Osteoblast (primary cell): ENCODE measurements around the gene HDAC9. TPM values are rescaled to one million over a fixed set of nuclear protein-coding genes. Genes with fewer than 3 reads are reported as not detected.

Experiments
- DNase-seq: peaks from one replicate; pipeline ENCODE4 v3.0.0; 2011; ENCODE audit warnings: low spot score, mixed read lengths; ENCODE audit not compliant: insufficient read length; ENCODE audit errors: missing footprints
- H2AFZ ChIP-seq: 2 replicates; pipeline ENCODE4 v1.6.0; 2011; ENCODE audit warnings: mild to moderate bottlenecking, low read length
- H3K27ac ChIP-seq: 2 replicates; pipeline ENCODE4 v1.5.1; 2011; ENCODE audit warnings: mild to moderate bottlenecking, low read depth, low read length, moderate library complexity
- H3K27me3 ChIP-seq: 2 replicates; pipeline ENCODE4 v1.6.0; 2012; ENCODE audit warnings: mild to moderate bottlenecking, control low read depth, inconsistent platforms, low read length, moderate library complexity; ENCODE audit not compliant: insufficient read depth
- H3K36me3 ChIP-seq: 2 replicates; pipeline ENCODE4 v1.5.1; 2011; ENCODE audit warnings: mild to moderate bottlenecking, low read length, control low read depth, moderate library complexity; ENCODE audit not compliant: insufficient read depth
- H3K4me1 ChIP-seq: 2 replicates; pipeline ENCODE4 v1.5.1; 2011; ENCODE audit warnings: mild to moderate bottlenecking, low read length, control low read depth, moderate library complexity; ENCODE audit not compliant: insufficient read depth
- H3K4me2 ChIP-seq: 2 replicates; pipeline ENCODE4 v1.6.0; 2011; ENCODE audit warnings: mild to moderate bottlenecking, low read length; ENCODE audit not compliant: insufficient read depth
- H3K4me3 ChIP-seq: fragments of 200-600 bp; sonication (generic); 3 replicates; pipeline ENCODE4 v1.5.1; 2012; ENCODE audit warnings: mild to moderate bottlenecking, low read length, inconsistent platforms; ENCODE audit not compliant: insufficient read depth
- H3K79me2 ChIP-seq: 2 replicates; pipeline ENCODE4 v1.6.0; 2012; ENCODE audit warnings: mild to moderate bottlenecking, low read length, control low read depth, inconsistent platforms; ENCODE audit not compliant: insufficient read depth
- H3K9me3 ChIP-seq: 2 replicates; pipeline ENCODE4 v1.5.1; 2011; ENCODE audit warnings: low read depth, low read length, control low read depth
- H4K20me1 ChIP-seq: 2 replicates; pipeline ENCODE4 v1.6.0; 2012; ENCODE audit warnings: mild to moderate bottlenecking, low read length, control low read depth; ENCODE audit not compliant: insufficient read depth
- total RNA-seq: library from RNA; depleted of rRNA; stranded (reverse); fragments of >200 nt; gene quantifications from 2 replicates; pipeline ENCODE4 v1.2.3, GENCODE V29; 2012
- TF ChIP-seq, protein P1 (sequence below): IDR thresholded peaks from 2 replicates; pipeline ENCODE4 v1.5.1; 2011; ENCODE audit warnings: mild to moderate bottlenecking, low read depth, low read length, moderate library complexity; ENCODE audit errors: extremely low read depth

HDAC9 gene
- total RNA-seq, 1 donor, result 21.7 TPM

DNA sequence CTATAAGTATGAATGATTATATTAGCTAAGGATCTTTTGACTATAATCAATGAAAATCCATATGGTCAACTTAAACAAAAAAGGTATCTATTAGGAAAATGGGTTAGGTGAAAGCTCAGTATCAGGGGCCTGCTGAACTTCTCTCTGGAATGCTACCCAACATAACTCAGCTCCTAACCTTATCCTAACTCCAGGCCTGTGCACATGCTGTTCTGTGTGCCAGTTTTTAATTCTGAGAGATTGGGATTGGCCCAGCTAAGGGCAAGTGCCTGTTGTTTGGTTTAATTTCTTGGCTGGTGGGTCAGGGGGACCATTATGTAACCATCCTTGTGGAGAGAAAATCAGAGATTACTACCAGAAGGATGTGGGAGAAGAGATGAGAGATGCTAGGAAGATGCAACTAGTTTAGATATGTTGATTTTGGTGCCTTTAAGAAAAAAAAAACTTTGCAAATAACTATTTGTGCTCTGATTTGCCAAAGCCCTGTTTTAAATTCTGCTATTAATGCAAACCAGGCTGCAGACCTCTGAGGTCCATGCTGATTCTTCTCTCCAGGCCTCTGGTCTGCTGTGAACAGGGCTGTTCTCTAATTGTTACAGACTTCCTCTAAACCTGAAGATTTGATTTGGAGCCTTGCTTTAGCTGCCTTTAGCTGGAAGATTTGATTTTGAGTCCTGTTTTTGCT lies 23.9 kb upstream of the HDAC9 start:
- TF ChIP-seq, protein P1, sequence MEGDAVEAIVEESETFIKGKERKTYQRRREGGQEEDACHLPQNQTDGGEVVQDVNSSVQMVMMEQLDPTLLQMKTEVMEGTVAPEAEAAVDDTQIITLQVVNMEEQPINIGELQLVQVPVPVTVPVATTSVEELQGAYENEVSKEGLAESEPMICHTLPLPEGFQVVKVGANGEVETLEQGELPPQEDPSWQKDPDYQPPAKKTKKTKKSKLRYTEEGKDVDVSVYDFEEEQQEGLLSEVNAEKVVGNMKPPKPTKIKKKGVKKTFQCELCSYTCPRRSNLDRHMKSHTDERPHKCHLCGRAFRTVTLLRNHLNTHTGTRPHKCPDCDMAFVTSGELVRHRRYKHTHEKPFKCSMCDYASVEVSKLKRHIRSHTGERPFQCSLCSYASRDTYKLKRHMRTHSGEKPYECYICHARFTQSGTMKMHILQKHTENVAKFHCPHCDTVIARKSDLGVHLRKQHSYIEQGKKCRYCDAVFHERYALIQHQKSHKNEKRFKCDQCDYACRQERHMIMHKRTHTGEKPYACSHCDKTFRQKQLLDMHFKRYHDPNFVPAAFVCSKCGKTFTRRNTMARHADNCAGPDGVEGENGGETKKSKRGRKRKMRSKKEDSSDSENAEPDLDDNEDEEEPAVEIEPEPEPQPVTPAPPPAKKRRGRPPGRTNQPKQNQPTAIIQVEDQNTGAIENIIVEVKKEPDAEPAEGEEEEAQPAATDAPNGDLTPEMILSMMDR, result no peak

DNA sequence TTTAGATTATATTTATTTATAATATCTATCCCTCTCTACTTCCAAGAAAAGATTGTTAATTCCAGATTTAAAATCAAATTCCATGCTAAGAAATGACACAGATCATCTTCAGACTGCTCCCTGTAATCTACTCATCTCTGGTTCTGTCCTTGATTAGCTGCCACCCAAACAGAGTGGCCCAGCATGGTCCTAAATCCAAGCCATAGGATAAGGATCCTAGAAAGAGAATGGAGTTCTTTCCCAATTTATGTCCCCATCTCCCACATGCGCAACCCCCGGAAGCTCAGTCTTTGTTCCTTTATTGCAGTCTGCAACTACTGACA lies 23.4 kb upstream of the HDAC9 start:
- TF ChIP-seq, protein P1, result no peak
- H3K4me1 ChIP-seq, result no peaks in the 10 kb centered on the region
- no peaks in the 10 kb centered on the region for H3K36me3 ChIP-seq
- H3K9me3 ChIP-seq, result no peaks in the 10 kb centered on the region
- H3K79me2 ChIP-seq, result no peaks in the 10 kb centered on the region
- H4K20me1 ChIP-seq, result no peaks in the 10 kb centered on the region
- no peaks in the 10 kb centered on the region for H3K27me3 ChIP-seq
- H3K4me2 ChIP-seq, result no peak overlapping the region
- H2AFZ ChIP-seq, result no peak overlapping the region
- H3K27ac ChIP-seq, result no peak overlapping the region
- H3K4me3 ChIP-seq, result no peak overlapping the region
- no peak for DNase-seq

More for the DNA sequence above, 23.9 kb upstream of the HDAC9 start:
- no peaks in the 10 kb centered on the region for H3K4me1 ChIP-seq
- no peaks in the 10 kb centered on the region for H3K9me3 ChIP-seq
- no peak overlapping the region for H2AFZ ChIP-seq
- no peak for DNase-seq
- H3K79me2 ChIP-seq, result no peaks in the 10 kb centered on the region
- no peak overlapping the region for H3K4me2 ChIP-seq
- H3K4me3 ChIP-seq, result no peak overlapping the region
- no peak overlapping the region for H3K27ac ChIP-seq
- no peaks in the 10 kb centered on the region for H4K20me1 ChIP-seq
- no peaks in the 10 kb centered on the region for H3K27me3 ChIP-seq
- no peaks in the 10 kb centered on the region for H3K36me3 ChIP-seq

DNA sequence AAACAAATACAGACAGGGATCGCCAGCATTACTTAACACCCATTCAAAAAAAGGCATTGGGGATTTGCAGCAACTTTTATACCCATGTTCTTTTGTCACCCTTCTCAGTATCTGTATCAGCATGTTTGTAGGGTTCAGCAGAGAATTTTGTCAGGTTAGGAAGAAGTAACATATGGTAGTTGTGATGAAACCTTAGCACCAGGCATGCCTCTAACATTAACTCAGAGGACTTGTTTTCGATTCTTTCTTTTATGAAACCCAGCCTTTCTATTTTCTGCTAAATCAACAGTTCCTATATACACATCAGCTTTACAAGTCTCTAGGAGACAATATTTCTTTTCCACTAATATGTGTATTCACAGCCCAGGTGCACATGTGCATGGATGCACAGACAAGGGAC lies 22.4 kb upstream of the HDAC9 start:
- H3K4me1 ChIP-seq, result no peaks in the 10 kb centered on the region

DNA sequence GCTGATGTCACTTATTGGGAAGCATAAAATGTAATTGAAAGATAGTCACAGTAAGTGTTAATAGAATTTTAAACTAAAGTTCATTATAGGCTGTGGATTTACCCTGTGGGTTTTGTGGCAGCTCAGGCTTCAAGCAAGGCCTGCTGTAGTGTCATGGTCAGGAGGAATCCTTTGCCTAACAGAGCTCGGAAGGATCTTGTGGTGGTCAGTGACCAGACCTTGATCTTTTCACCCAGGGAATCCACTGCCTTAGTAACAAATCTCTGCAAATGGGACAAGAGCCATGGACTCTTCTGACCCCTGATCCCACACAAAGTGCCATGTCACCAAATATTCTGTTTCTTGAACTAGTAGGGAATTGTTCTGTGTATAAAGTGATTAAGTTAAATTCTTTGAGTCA lies 20.6 kb upstream of the HDAC9 start:
- Histone ChIP-seq H3K27me3 (no peaks in the 10 kb centered on the region), H3K4me2 (no peak overlapping the region), H3K36me3 (no peaks in the 10 kb centered on the region), H2AFZ (no peak overlapping the region), H3K79me2 (no peaks in the 10 kb centered on the region), H4K20me1 (no peaks in the 10 kb centered on the region), H3K4me3 (no peak overlapping the region), H3K4me1 (no peaks in the 10 kb centered on the region), H3K27ac (no peak overlapping the region), H3K9me3 (no peaks in the 10 kb centered on the region)
- DNase-seq, result no peak
- TF ChIP-seq, protein P1, result no peak

More for the DNA sequence above, 22.4 kb upstream of the HDAC9 start:
- no peak overlapping the region for H3K4me3 ChIP-seq
- TF ChIP-seq, protein P1, result no peak
- H3K79me2 ChIP-seq, result no peaks in the 10 kb centered on the region
- H3K36me3 ChIP-seq, result no peaks in the 10 kb centered on the region
- no peaks in the 10 kb centered on the region for H3K27me3 ChIP-seq
- H3K27ac ChIP-seq, result no peak overlapping the region
- no peaks in the 10 kb centered on the region for H4K20me1 ChIP-seq
- H3K4me2 ChIP-seq, result no peak overlapping the region
- no peak for DNase-seq
- H3K9me3 ChIP-seq, result no peaks in the 10 kb centered on the region
- no peak overlapping the region for H2AFZ ChIP-seq
